ENCODE data around the gene CTPS2.

- TF ChIP-seq ETV6 (conservative IDR thresholded peaks at IDR 0.05 in 1 of 2, IDR thresholded peaks at IDR 0.05 in 1 of 2; ENCODE audit: borderline replicate concordance in 1 of 2, low read depth in 1 of 2) (no peak), CTCF (IDR thresholded peaks at IDR 0.05 in 2 of 3, conservative IDR thresholded peaks at IDR 0.05 in 1 of 3; ENCODE audit: control insufficient read depth in 2 of 3, extremely low read depth in 1 of 3, insufficient read depth in 1 of 3, low read depth in 3 of 3, low read length in 3 of 3) (no peak), CBX5 (IDR thresholded peaks at IDR 0.05; ENCODE audit: low read depth) (no peak), RAD21 (IDR thresholded peaks at IDR 0.05; ENCODE audit: insufficient read depth, low read depth, low read length) (no peak), IRF3 (IDR thresholded peaks at IDR 0.05) (no peak), POLR2AphosphoS5 (IDR thresholded peaks at IDR 0.05; ENCODE audit: low read length) (no peak), EZH2 (IDR thresholded peaks at IDR 0.05; ENCODE audit: borderline replicate concordance, control insufficient read depth, low read depth, low read length) (no peak), MAX (IDR thresholded peaks at IDR 0.05; ENCODE audit: low read depth, low read length) (no peak), SP1 (IDR thresholded peaks at IDR 0.05; ENCODE audit: low read depth, low read length) (no peak), BRCA1 (IDR thresholded peaks at IDR 0.05; ENCODE audit: low read depth, low read length) (no peak), ESRRA (IDR thresholded peaks at IDR 0.05; ENCODE audit: low read length) (no peak), NRF1 (conservative IDR thresholded peaks at IDR 0.05; ENCODE audit: low read depth, low read length) (no peak)
Measured at GRCh38 chrX:16635040-16635439, 77.4 kb downstream of the CTPS2 start.
